H4 (cell line): ENCODE data around the gene MCCC2. TPM values are rescaled to one million over a fixed set of nuclear protein-coding genes. Genes with fewer than 3 reads are reported as not detected.
A peak's percentile ranks its signal among the peaks of the same experiment; 100 is the strongest.
"Not testable (repeated sequence)": the region's sequence is repeated elsewhere in the genome, so short reads cannot be mapped to it uniquely, and the experiment has no call there.

ENCODE experiments used
- DNase-seq: peaks from one replicate; pipeline ENCODE4 v3.0.0-alpha.2; 2015; ENCODE audit warnings: low spot score
- total RNA-seq: library from RNA; depleted of rRNA; stranded (reverse); fragments of >200 nt; shearing (Covaris generic); gene quantifications from 2 replicates; pipeline ENCODE4 v1.2.3, GENCODE V29; 2014; rRNA removed

MCCC2 gene
- total RNA-seq: 46.2 and 50.3 TPM in 2 replicates

GRCh38 chr5:71586941-71587765 lies at the start of gene MCCC2:
TSS of gene MCCC2 (plus strand) at chr5:71587340. CDS start at chr5:71587426, 86 bp downstream.
- DNase-seq: peak; percentile 95

- no peak for DNase-seq
These were observed 49.5 kb upstream of the MCCC2 start for GRCh38 chr5:71537687-71538086.

GRCh38 chr5:71550885-71551284 lies 36.3 kb upstream of the MCCC2 start:
- DNase-seq: not testable (repeated sequence)

GRCh38 chr5:71551582-71551981 lies 35.6 kb upstream of the MCCC2 start:
- not testable (repeated sequence) for DNase-seq

GRCh38 chr5:71552026-71552749 lies 35.0 kb upstream of the MCCC2 start:
- not testable (repeated sequence) for DNase-seq

GRCh38 chr5:71563161-71563560 lies 24.0 kb upstream of the MCCC2 start:
- DNase-seq: no peak

GRCh38 chr5:71564895-71565294 lies 22.2 kb upstream of the MCCC2 start:
- no peak for DNase-seq

- no peak for DNase-seq
These were observed 17.2 kb upstream of the MCCC2 start for GRCh38 chr5:71569748-71570509.

GRCh38 chr5:71571811-71572210 lies 15.3 kb upstream of the MCCC2 start:
- not testable (repeated sequence) for DNase-seq

GRCh38 chr5:71573591-71573990 lies 13.5 kb upstream of the MCCC2 start:
- no peak for DNase-seq

GRCh38 chr5:71575588-71575987 lies 11.6 kb upstream of the MCCC2 start:
- DNase-seq: not testable (repeated sequence)

- DNase-seq: no peak
These were observed 10.9 kb upstream of the MCCC2 start for GRCh38 chr5:71576241-71576640.

- DNase-seq: not testable (repeated sequence)
These were observed 9.3 kb upstream of the MCCC2 start for GRCh38 chr5:71577839-71578238.

GRCh38 chr5:71582945-71583584 lies 4.1 kb upstream of the MCCC2 start:
- DNase-seq: no peak

GRCh38 chr5:71586052-71586940 lies 844 bp upstream of the MCCC2 start:
- DNase-seq: no peak

GRCh38 chr5:71587766-71588532 lies 809 bp downstream of the MCCC2 start:
- no peak for DNase-seq

GRCh38 chr5:71588533-71588885 lies 1.4 kb downstream of the MCCC2 start:
- DNase-seq: no peak

- no peak for DNase-seq
These were observed 2.8 kb downstream of the MCCC2 start for GRCh38 chr5:71589903-71590302.

GRCh38 chr5:71591100-71591499 lies 4.0 kb downstream of the MCCC2 start:
- DNase-seq: no peak

- DNase-seq: no peak
These were observed 9.0 kb downstream of the MCCC2 start for GRCh38 chr5:71596169-71596568.
